Measurements from ENCODE around the gene GLB1L2.

The GLB1L2 gene

GRCh38 chr11:134347441-134347840 is 15.7 kb downstream of the GLB1L2 start:
- DNase-seq (ENCODE audit: low read depth in 2 of 2) = no peak

GRCh38 chr11:134349109-134349801 is 17.5 kb downstream of the GLB1L2 start:
- DNase-seq (ENCODE audit: low read depth in 2 of 2) = no peak

- DNase-seq (ENCODE audit: low read depth in 2 of 2) = no peak
These were observed 18.1 kb downstream of the GLB1L2 start for GRCh38 chr11:134349802-134350355.

GRCh38 chr11:134350381-134350780 is 18.6 kb downstream of the GLB1L2 start:
- no peak for DNase-seq (ENCODE audit: low read depth in 2 of 2)

GRCh38 chr11:134352111-134352510 is 20.3 kb downstream of the GLB1L2 start:
- no peak for DNase-seq (ENCODE audit: low read depth in 2 of 2)

- DNase-seq (ENCODE audit: low read depth in 2 of 2) = no peak
These were observed 23.3 kb downstream of the GLB1L2 start for GRCh38 chr11:134355136-134355535.

GRCh38 chr11:134355656-134356055 is 23.9 kb downstream of the GLB1L2 start:
- DNase-seq (ENCODE audit: low read depth in 2 of 2) = no peak

- no peak for DNase-seq (ENCODE audit: low read depth in 2 of 2)
These were observed 25.1 kb downstream of the GLB1L2 start for GRCh38 chr11:134356656-134357544.

GRCh38 chr11:134357545-134357839 is 25.7 kb downstream of the GLB1L2 start:
- no peak for DNase-seq (ENCODE audit: low read depth in 2 of 2)

GRCh38 chr11:134358165-134358855 is 26.5 kb downstream of the GLB1L2 start:
- no peak for DNase-seq (ENCODE audit: low read depth in 2 of 2)

- DNase-seq (ENCODE audit: low read depth in 2 of 2) = no peak
These were observed 27.2 kb downstream of the GLB1L2 start for GRCh38 chr11:134358856-134359490.

GRCh38 chr11:134359646-134360045 is 27.9 kb downstream of the GLB1L2 start:
- no peak for DNase-seq (ENCODE audit: low read depth in 2 of 2)

- peak; percentile 51 to 71 for DNase-seq (ENCODE audit: low read depth in 2 of 2)
These were observed 28.5 kb downstream of the GLB1L2 start for GRCh38 chr11:134360050-134360835.

GRCh38 chr11:134361661-134362060 is 29.9 kb downstream of the GLB1L2 start:
- no peak for DNase-seq (ENCODE audit: low read depth in 2 of 2)

GRCh38 chr11:134362192-134362901 is 30.6 kb downstream of the GLB1L2 start:
- DNase-seq (ENCODE audit: low read depth in 2 of 2) = no peak

GRCh38 chr11:134363161-134363560 is 31.4 kb downstream of the GLB1L2 start:
- no peak for DNase-seq (ENCODE audit: low read depth in 2 of 2)

- no peak for DNase-seq (ENCODE audit: low read depth in 2 of 2)
These were observed 31.8 kb downstream of the GLB1L2 start for GRCh38 chr11:134363592-134363991.

GRCh38 chr11:134364261-134364660 is 32.5 kb downstream of the GLB1L2 start:
- no peak for DNase-seq (ENCODE audit: low read depth in 2 of 2)

GRCh38 chr11:134365011-134365925 is 33.5 kb downstream of the GLB1L2 start:
- no peak for DNase-seq (ENCODE audit: low read depth in 2 of 2)
